GM12801 (cell line): ENCODE results near the gene SOX6.

ENCODE experiments used
- CTCF ChIP-seq: IDR thresholded peaks from one replicate; pipeline ENCODE4 v1.5.1; 2011; ENCODE audit warnings: control low read depth; ENCODE audit not compliant: insufficient read length; ENCODE audit errors: extremely low read depth

The SOX6 gene

GRCh38 chr11:16015741-16016467 lies 340.4 kb downstream of the SOX6 start:
- no peak for TF ChIP-seq CTCF

GRCh38 chr11:16013649-16014275 lies 342.6 kb downstream of the SOX6 start:
- no peak for TF ChIP-seq CTCF

GRCh38 chr11:16013242-16013641 lies 343.1 kb downstream of the SOX6 start:
- no peak for TF ChIP-seq CTCF

- no peak for TF ChIP-seq CTCF
Observed at GRCh38 chr11:16012125-16012751, 344.1 kb downstream of the SOX6 start.

- no peak for TF ChIP-seq CTCF
Observed at GRCh38 chr11:16011396-16011795, 344.9 kb downstream of the SOX6 start.

GRCh38 chr11:16009021-16009420 lies 347.3 kb downstream of the SOX6 start:
- no peak for TF ChIP-seq CTCF

GRCh38 chr11:16007514-16007913 lies 348.8 kb downstream of the SOX6 start:
- TF ChIP-seq CTCF, result no peak
